SW 1271 (cell line): ENCODE measurements around the gene DEUP1.
"Not testable (repeated sequence)": the region's sequence is repeated elsewhere in the genome, so short reads cannot be mapped to it uniquely, and the experiment has no call there.

Experiments
- DNase-seq, 2 experiments: peaks; one replicate each; lab custom pipeline; 2025; lab: John Stamatoyannopoulos, UW

The DEUP1 gene

GRCh38 chr11:93359396-93359795 is 28.9 kb downstream of the DEUP1 start:
- no peak for DNase-seq

- no peak for DNase-seq
Measured at GRCh38 chr11:93361435-93361834, 30.9 kb downstream of the DEUP1 start.

- no peak for DNase-seq
Measured at GRCh38 chr11:93368022-93368421, 37.5 kb downstream of the DEUP1 start.

- DNase-seq: peak in 1 of 2 experiments; percentile 10
Measured at GRCh38 chr11:93370260-93370659, 39.7 kb downstream of the DEUP1 start.

DNA sequence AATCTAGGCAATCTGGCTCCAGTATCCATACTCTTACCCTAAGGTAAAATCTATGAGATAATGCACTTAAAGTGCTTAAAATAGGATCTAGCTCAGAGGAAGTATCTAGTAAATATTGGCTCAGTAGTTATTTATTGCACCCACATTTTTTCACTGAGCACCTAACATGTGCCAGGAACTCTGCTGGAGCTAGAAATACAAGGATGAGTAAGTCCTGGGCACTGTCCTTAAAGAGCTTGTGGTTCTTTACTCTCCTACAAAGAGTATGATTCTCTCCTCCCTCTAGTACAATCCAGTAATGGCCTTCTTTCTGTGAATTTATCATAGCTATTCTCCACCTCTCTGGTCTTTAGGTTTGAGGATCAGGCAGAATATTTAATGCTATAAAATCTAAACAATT is 59.2 kb downstream of the DEUP1 start:
- DNase-seq: no peak

DNA sequence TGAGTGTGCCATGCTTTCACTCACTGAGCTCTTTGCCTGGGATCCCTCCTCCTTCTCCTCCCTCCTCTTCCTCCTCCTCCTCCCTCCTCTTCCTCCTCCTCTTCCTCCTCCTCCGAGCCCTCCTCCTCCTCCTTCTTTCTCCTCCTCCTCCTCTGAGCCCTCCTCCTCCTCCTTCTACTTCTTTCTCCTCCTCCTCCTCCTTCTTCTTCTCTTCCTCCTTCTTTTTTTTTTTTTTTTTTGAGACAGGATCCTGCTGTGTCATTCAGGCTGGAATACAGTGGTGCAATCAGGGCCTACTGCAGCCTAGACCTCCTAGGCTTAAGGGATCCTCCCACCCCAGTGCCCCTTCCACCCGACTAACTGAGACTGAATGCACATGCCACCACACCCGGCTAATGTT is 62.3 kb downstream of the DEUP1 start:
- DNase-seq: no peak

DNA sequence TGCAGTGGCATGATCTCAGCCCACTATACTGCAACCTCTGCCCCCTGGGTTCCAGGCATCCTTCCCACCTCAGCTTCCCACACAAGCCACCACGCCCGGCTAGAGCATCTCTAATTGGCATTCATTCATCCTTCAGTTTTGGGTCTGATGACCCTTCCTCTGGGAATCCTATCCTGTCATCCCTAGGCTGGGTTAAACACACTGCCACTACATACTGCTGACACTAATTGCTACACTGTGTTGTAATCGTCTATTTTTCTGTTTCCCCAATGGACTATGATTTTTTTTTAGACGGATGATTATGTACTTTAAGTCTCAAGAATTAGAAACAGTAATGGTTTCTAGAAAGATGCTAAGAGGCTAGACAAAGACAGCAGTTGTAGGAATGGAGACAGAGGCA is 62.8 kb downstream of the DEUP1 start:
- no peak for DNase-seq

- no peak for DNase-seq
Measured at GRCh38 chr11:93394488-93394887, 63.9 kb downstream of the DEUP1 start.

DNA sequence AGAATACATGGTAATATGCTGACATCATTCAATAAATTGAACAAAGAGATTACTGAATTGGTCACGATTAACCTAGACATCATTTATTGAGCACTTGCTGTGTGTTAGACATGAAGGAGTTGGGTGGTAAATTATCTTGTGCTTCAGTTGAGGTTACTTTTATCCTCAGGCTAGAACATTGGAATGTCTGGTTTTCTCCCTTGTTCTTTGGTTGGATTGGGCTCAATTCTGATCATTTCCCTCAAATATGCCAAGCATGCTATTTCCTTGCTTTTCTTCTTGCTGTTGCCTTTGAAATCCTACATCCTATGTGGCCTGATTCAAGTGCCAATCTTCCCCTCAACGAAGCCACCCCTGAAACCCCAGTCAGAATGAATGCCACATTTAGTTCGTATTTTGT is 65.8 kb downstream of the DEUP1 start:
- DNase-seq: no peak

DNA sequence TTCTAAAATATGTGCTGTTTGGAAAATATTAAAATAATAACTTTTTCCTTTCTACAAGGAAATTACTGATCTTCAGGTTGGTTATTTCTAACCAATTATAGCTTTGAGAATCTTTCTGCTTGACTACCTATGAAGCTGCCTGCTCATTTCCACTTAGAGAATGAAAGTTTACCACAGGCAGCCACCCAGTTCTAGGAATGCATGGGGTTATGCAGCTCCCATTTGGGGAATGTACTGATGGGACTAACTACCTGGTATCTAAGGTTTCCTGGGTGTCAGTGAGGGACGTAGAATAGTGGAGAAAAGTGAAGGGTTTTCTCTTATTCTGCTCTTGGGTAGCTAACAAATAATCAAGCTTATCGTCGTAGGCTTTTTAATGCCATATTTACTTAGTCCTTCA is 73.4 kb downstream of the DEUP1 start:
- DNase-seq: no peak

GRCh38 chr11:93407777-93408401 is 77.3 kb downstream of the DEUP1 start:
- DNase-seq: no peak

DNA sequence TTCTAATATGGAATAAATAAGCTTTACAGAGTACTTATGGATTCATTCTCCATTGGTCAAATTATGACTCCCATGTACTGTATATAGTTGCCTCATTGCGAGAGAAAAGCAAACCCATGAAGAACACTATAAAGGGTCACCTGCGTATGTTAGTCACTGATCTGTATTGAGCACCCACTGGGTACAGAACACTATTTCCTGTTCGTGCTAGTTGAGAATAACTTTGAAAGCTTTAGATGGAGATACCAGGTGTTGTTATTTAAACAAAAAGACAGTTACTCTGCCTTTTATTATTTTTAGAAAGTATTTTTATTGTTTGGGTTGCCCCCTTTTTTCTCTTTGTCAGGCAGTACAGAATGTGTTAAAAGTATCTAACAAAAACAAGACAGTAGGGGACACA is 79.9 kb downstream of the DEUP1 start:
- no peak for DNase-seq

- no peak for DNase-seq
Measured at GRCh38 chr11:93411705-93412104, 81.2 kb downstream of the DEUP1 start.

GRCh38 chr11:93432247-93432646 is 101.7 kb downstream of the DEUP1 start:
- no peak for DNase-seq

DNA sequence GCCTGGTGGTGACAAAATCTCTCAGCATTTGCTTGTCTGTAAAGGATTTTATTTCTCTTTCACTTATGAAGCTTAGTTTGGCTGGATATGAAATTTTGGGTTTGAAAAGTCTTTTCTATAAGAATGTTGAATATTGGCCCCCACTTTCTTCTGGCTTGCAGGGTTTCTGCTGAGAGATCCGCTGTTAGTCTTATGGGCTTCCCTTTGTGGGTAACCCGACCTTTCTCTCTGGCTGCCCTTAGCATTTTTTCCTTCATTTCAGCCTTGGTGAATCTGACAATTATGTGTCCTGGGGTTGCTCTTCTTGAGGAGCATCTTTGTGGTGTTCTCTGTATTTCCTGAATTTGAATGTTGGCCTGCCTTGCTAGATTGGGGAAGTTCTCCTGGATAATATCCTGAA is 112.7 kb downstream of the DEUP1 start:
- not testable (repeated sequence) for DNase-seq

- DNase-seq: no peak
Measured at GRCh38 chr11:93444617-93445073, 114.1 kb downstream of the DEUP1 start.

GRCh38 chr11:93458286-93458685 is 127.7 kb downstream of the DEUP1 start:
- DNase-seq: no peak

- DNase-seq: not testable (repeated sequence)
Measured at GRCh38 chr11:93463666-93464065, 133.1 kb downstream of the DEUP1 start.

GRCh38 chr11:93464927-93465540 is 134.5 kb downstream of the DEUP1 start:
- DNase-seq: no peak

- DNase-seq: no peak
Measured at GRCh38 chr11:93467054-93467453, 136.5 kb downstream of the DEUP1 start.

DNA sequence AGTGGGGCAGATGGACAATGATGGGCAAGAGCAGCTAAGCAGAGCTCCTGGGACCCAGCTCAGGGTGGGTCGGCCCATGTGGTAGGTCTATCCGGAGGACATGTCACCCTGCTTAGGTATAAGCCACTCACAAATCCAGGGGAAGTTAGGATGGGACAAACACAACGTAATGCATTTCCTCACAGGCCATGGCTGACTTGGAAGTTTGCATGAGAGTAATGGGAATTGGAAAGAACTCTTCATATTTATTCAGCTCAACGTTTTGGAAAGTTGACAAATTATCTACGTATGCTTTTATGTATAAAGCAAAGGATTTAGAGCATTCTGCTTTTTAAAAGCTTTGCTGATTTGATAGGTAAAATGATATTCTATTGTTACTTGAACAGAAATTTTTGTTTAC is 137.7 kb downstream of the DEUP1 start:
- DNase-seq: no peak

- DNase-seq: no peak
Measured at GRCh38 chr11:93474123-93474522, 143.6 kb downstream of the DEUP1 start.

DNA sequence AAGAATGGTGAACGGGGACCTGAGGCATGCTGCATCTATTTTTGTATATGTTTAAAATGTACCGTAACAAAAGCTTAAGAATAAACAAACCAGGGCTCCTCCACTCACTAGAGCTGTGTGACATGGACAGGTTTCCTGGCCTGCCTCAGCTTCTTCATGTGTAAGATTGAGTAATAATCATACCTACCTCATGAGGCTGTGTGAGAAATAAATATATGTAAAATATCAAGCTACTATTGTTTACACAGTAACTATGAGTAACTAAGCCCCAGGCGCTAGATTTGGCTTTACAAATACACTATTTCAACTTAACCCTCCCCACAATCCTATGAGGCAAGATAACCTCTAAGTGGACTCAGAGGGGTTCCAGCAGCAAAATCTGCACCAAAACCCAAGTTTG is 146.3 kb downstream of the DEUP1 start:
- no peak for DNase-seq

GRCh38 chr11:93477684-93478234 is 147.2 kb downstream of the DEUP1 start:
- DNase-seq: no peak
